HEK293 (cell line): Measurements from ENCODE around the gene AMER2.

Source experiments
- CTCF ChIA-PET: fragments of 350-600 bp; formaldehyde crosslinking; extraction: SDS; loops from one replicate; lab custom pipeline; 2021; ENCODE audit warnings: antibody characterized with exemption; lab: Yijun Ruan, JAX
- POLR2A ChIA-PET: fragments of 300-600 bp; formaldehyde crosslinking; extraction: SDS; loops from one replicate; lab custom pipeline; 2020; ENCODE audit warnings: antibody characterized with exemption, inconsistent platforms; lab: Yijun Ruan, JAX
- H3K27ac ChIP-seq: fragments of 200-500 bp; sonication (Bioruptor generic); 2 replicates; pipeline ENCODE4 v1.5.1; 2014; ENCODE audit warnings: low read depth, low read length, control low read depth, inconsistent platforms; ENCODE audit errors: extremely low read depth
- H3K36me3 ChIP-seq, 2 experiments: fragments of 200-500 bp in 1 of 2; sonication (Bioruptor generic) in 1 of 2; 1 replicate in 1 of 2; 2 replicates in 1 of 2; pipeline ENCODE4 v1.5.1; 2014 to 2017; ENCODE audit warnings: inconsistent platforms in 2 of 2, low read length in 2 of 2; ENCODE audit not compliant: control insufficient read depth in 2 of 2, insufficient read depth in 1 of 2
- H3K4me1 ChIP-seq: fragments of 200-500 bp; sonication (Bioruptor generic); 2 replicates; pipeline ENCODE4 v1.5.1; 2014; ENCODE audit warnings: mild to moderate bottlenecking, low read length, inconsistent platforms; ENCODE audit not compliant: control insufficient read depth, insufficient read depth
- H3K4me3 ChIP-seq: 2 replicates; pipeline ENCODE4 v1.5.1; 2011; ENCODE audit warnings: low read depth, mild to moderate bottlenecking, control low read depth, low read length, moderate library complexity
- H3K9me3 ChIP-seq: fragments of 200-500 bp; sonication (Bioruptor generic); 2 replicates; pipeline ENCODE4 v1.5.1; 2014; ENCODE audit warnings: low read depth, low read length, inconsistent platforms; ENCODE audit not compliant: control insufficient read depth, insufficient read depth
- ELK4 ChIP-seq: IDR thresholded peaks from 2 replicates; pipeline ENCODE4 v1.6.1; 2011; ENCODE audit warnings: mild to moderate bottlenecking, low read depth, low read length, borderline replicate concordance
- GLIS1 ChIP-seq: fragments of 450-650 bp; formaldehyde crosslinking; IDR thresholded peaks from 2 replicates; pipeline ENCODE4 v1.5.1; 2016; ENCODE audit warnings: missing biosample characterization, missing genetic modification characterization
- INSM2 ChIP-seq: fragments of 450-650 bp; formaldehyde crosslinking; IDR thresholded peaks from 2 replicates; pipeline ENCODE4 v1.5.1; 2016; ENCODE audit warnings: missing biosample characterization, missing genetic modification characterization
- PATZ1 ChIP-seq: fragments of 450-650 bp; formaldehyde crosslinking; IDR thresholded peaks from 2 replicates; pipeline ENCODE4 v1.5.1; 2016; ENCODE audit warnings: missing biosample characterization, missing genetic modification characterization
- ZBTB44 ChIP-seq: fragments of 450-650 bp; IDR thresholded peaks from 2 replicates; pipeline ENCODE4 v1.5.1; 2018; ENCODE audit warnings: missing biosample characterization, mild to moderate bottlenecking, missing genetic modification characterization
- ZNF362 ChIP-seq: fragments of 450-650 bp; formaldehyde crosslinking; IDR thresholded peaks from 2 replicates; pipeline ENCODE4 v1.5.1; 2016; ENCODE audit warnings: missing biosample characterization, missing genetic modification characterization
- ZNF513 ChIP-seq: fragments of 450-650 bp; IDR thresholded peaks from 2 replicates; pipeline ENCODE4 v1.5.1; 2018; ENCODE audit warnings: missing biosample characterization, missing genetic modification characterization
- ZNF561 ChIP-seq: fragments of 450-650 bp; IDR thresholded peaks from 2 replicates; pipeline ENCODE4 v1.5.1; 2018; ENCODE audit warnings: missing biosample characterization, missing genetic modification characterization, borderline replicate concordance
- ZNF645 ChIP-seq: fragments of 450-650 bp; formaldehyde crosslinking; IDR thresholded peaks from 2 replicates; pipeline ENCODE4; 2016; ENCODE audit warnings: missing biosample characterization, missing genetic modification characterization
- ZNF664 ChIP-seq: fragments of 450-650 bp; formaldehyde crosslinking; IDR thresholded peaks from 2 replicates; pipeline ENCODE4 v1.5.1; 2016; ENCODE audit warnings: missing biosample characterization, missing genetic modification characterization
- ZXDB ChIP-seq: fragments of 450-650 bp; formaldehyde crosslinking; IDR thresholded peaks from 2 replicates; pipeline ENCODE4 v1.5.1; 2016; ENCODE audit warnings: missing biosample characterization, missing genetic modification characterization

Gene AMER2

GRCh38 chr13:25118378-25118905 is 53.6 kb downstream of the AMER2 start (continued):
- TF ChIP-seq INSM2 (tag by site-specific recombination), result no peak
- TF ChIP-seq ZNF362 (tag by site-specific recombination), result no peak
- TF ChIP-seq ELK4, result no peak

GRCh38 chr13:25117312-25117711 is 54.8 kb downstream of the AMER2 start:
- CTCF ChIA-PET, result no interaction called here
- Histone ChIP-seq H3K27ac (no peak overlapping the region), H3K36me3 (no peaks in the 10 kb centered on the region)
- TF ChIP-seq ZNF645 (tag by site-specific recombination), result no peak
- no peak for TF ChIP-seq ZXDB (tag by site-specific recombination)
- TF ChIP-seq ZNF513 (tag by site-specific recombination), result no peak
- no peak for TF ChIP-seq ZNF561
- TF ChIP-seq ZBTB44, result no peak
- TF ChIP-seq, all 188 proteins: peak for 0
- POLR2A ChIA-PET, result no interaction called here
- no peak overlapping the region for H3K4me3 ChIP-seq
- H3K9me3 ChIP-seq, result no peaks in the 10 kb centered on the region
- H3K4me1 ChIP-seq, result no peaks in the 10 kb centered on the region

GRCh38 chr13:25116044-25116443 is 56.0 kb downstream of the AMER2 start:
- POLR2A ChIA-PET, result no interaction called here
- H3K4me1 ChIP-seq, result no peaks in the 10 kb centered on the region

More at GRCh38 chr13:25116044-25116443, 56.0 kb downstream of the AMER2 start:
- TF ChIP-seq ZNF664 (tag by site-specific recombination), result no peak
- TF ChIP-seq GLIS1, result no peak
- TF ChIP-seq ZNF645 (tag by site-specific recombination), result no peak
- no peak for TF ChIP-seq PATZ1 (tag by site-specific recombination)
- Histone ChIP-seq H3K36me3 (no peaks in the 10 kb centered on the region), H3K27ac (no peak overlapping the region), H3K9me3 (no peaks in the 10 kb centered on the region), H3K4me3 (no peak overlapping the region)
- CTCF ChIA-PET, result interaction anchor here (1.2 kb wide), 1 partner anchor 32 kb away, joined by 6 read pairs; no protein-coding TSS in a partner anchor
